Measurements from ENCODE around the gene EEF1AKMT3. TPM values are rescaled to one million over a fixed set of nuclear protein-coding genes. Genes with fewer than 3 reads are reported as not detected.

Gene EEF1AKMT3
- total and polyA plus RNA-seq, 2 of the 4 experiments (the other 2 are of a cell fraction): 3.2 to 8.1 TPM

DNA sequence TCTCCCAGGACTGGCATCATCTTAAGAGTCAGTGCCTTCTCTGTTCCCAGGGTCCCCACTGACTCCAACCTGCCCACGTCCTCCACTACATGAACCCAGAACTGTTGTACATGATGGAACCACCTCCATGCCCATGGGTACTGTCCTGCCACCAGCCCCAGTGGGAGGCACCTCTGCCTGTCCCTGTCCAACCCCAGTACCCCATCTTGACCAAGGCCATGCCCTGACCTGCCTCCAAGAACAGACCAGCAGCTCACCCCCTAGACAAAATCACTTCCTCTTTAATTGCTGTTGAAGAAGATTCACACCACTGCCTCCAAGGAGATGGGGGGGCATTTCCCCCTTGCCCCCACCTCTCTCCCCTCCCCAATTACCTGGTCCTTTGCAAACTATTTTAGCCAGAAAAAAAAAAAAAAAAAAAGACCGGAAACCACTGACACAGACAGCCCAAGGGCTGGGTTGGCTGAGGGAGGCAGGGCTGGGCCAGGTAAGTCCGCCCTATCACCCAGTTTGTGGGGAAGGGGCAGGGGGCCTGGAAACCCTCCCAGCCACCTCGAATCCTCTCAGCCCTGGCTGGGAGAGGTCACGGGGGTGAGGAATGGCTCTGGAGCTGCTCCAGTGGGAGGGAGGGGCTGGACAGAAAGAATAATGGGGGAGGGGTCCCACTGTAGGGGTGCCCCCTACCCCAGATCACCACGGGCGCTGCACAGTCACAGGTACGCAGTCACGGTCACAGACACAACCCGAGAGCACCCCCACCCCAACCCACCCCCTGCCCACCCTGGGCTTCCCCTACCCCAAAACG is 47.3 kb upstream of the EEF1AKMT3 start:
- TF ChIP-seq FOS (IDR thresholded peaks at IDR 0.05; ENCODE audit: low read depth, low read length) (no peak), MXI1 (IDR thresholded peaks at IDR 0.05; ENCODE audit: borderline replicate concordance, low read depth, low read length) (no peak)
- TF ChIP-seq, protein P1, sequence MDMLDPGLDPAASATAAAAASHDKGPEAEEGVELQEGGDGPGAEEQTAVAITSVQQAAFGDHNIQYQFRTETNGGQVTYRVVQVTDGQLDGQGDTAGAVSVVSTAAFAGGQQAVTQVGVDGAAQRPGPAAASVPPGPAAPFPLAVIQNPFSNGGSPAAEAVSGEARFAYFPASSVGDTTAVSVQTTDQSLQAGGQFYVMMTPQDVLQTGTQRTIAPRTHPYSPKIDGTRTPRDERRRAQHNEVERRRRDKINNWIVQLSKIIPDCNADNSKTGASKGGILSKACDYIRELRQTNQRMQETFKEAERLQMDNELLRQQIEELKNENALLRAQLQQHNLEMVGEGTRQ (IDR thresholded peaks at IDR 0.05; ENCODE audit: low read depth, low read length): no peak
- dilution Hi-C loops (cut with HindIII; ENCODE audit: low sequenced_read_pairs, unreplicated experiment): no loop called here
- peaks cover 17% of the 10 kb centered on the region; the same call in 1 of the 2 replicates for H3K36me3 ChIP-seq (ENCODE audit: control insufficient read depth, insufficient read depth, low read length)
- no peak for ATAC-seq (ENCODE audit: low read depth)
- no peak overlapping the region for H2BK5ac ChIP-seq (ENCODE audit: low read depth, low read length, poor library complexity, severe bottlenecking)
- no peak overlapping the region for H4K91ac ChIP-seq (ENCODE audit: insufficient read depth, low read depth, low read length)
- no peak overlapping the region for H3K4me3 ChIP-seq (ENCODE audit: insufficient read depth, low read depth, low read length)
- ChIA-PET CTCF (interaction anchor here (1.1 to 1.2 kb wide), 2 partner anchors 12 to 31 kb away, joined by 3 to 4 read pairs; partner anchors contain the start of gene OS9), POLR2A (ENCODE audit: unreplicated experiment) (interaction anchor here (1.2 kb wide), 1 partner anchor 19 kb away, joined by 5 read pairs; the partner anchor contains the start of gene TSPAN31)
- no peak overlapping the region for H2BK20ac ChIP-seq (ENCODE audit: low read depth, low read length)
- no peak overlapping the region for H4K5ac ChIP-seq (ENCODE audit: low read depth, low read length)
- H2BK15ac ChIP-seq (ENCODE audit: low read depth, low read length): no peak overlapping the region
- no peaks in the 10 kb centered on the region for H3K9me3 ChIP-seq (ENCODE audit: control insufficient read depth, insufficient read depth, low read length)
- H3K18ac ChIP-seq (ENCODE audit: low read depth, low read length): no peak overlapping the region
- H4K8ac ChIP-seq (ENCODE audit: low read depth in 2 of 2, low read length in 2 of 2): no peak overlapping the region; a peak in 1 of 4 replicates
- intact Hi-C loops (cut with micrococcal nuclease): no loop called here
- H4K20me1 ChIP-seq (ENCODE audit: insufficient read depth, low read length): peaks cover 9% of the 10 kb centered on the region; the same call in 1 of the 2 replicates
- no peak overlapping the region for H3K9ac ChIP-seq (ENCODE audit: low read depth, low read length)
- H2AK5ac ChIP-seq (ENCODE audit: low read depth, low read length): no peak overlapping the region
- no TSS peak for BruUV-seq (replicated peaks)
- peaks cover 0 to 17% of the 10 kb centered on the region in 2 experiments; a peak in 1 of 4 replicates for H3K79me1 ChIP-seq (ENCODE audit: low read depth in 1 of 2, low read length in 2 of 2)
- peak overlapping the region; percentile 48 for H2AFZ ChIP-seq (replicated peaks; ENCODE audit: low read length, poor library complexity)
- H3K56ac ChIP-seq (ENCODE audit: extremely low read depth, insufficient read depth, low read length): no peak overlapping the region
- H3K14ac ChIP-seq (replicated peaks; ENCODE audit: low read depth, low read length): no peak overlapping the region
- H3K4me1 ChIP-seq (ENCODE audit: control insufficient read depth, insufficient read depth, low read length): 0 out of 2 replicates have a peak, but pooled peaks cover 4% of the 10 kb centered on the region
- peaks cover 6% of the 10 kb centered on the region; the same call in 1 of the 2 replicates for H3K9me1 ChIP-seq (ENCODE audit: insufficient read depth, low read length)
- no peak for DNase-seq
- H3K23ac ChIP-seq (ENCODE audit: low read depth, low read length): no peak overlapping the region; the same call in 1 of the 2 replicates
- no peak overlapping the region for H2BK120ac ChIP-seq (ENCODE audit: low read depth, low read length)
- in situ Hi-C loops (cut with MboI; ENCODE audit: low sequenced_read_pairs): no loop called here
- no peak overlapping the region for H3K4me2 ChIP-seq (ENCODE audit: low read depth, low read length)
- no peak overlapping the region for H2AK9ac ChIP-seq (replicated peaks; ENCODE audit: low read depth, low read length, poor library complexity)
- no CpG with 5 or more reads among the region's 11 CpGs for WGBS, 2 experiments (ENCODE audit: extremely low coverage in 2 of 2, insufficient read length in 1 of 2)
- no peak overlapping the region for H3K4ac ChIP-seq (ENCODE audit: low read depth, low read length)
- H3K27me3 ChIP-seq (ENCODE audit: control insufficient read depth, insufficient read depth, low read length): no peaks in the 10 kb centered on the region; the same call in 1 of the 2 replicates
- no peak overlapping the region for H3K27ac ChIP-seq (ENCODE audit: insufficient read depth, low read length)
